Stimulated activated naive CD4-positive, alpha-beta T cell treated with Interleukin-2 at 50 U/mL for 16 hours (primary cell): ENCODE results near the gene GDPD5.

Experiments
- DNase-seq: peaks from one replicate; lab custom pipeline; 2025; lab: John Stamatoyannopoulos, UW

GDPD5 gene

GRCh38 chr11:75492181-75492820 lies 33.4 kb downstream of the GDPD5 start:
- peak; percentile 56 for DNase-seq

DNA sequence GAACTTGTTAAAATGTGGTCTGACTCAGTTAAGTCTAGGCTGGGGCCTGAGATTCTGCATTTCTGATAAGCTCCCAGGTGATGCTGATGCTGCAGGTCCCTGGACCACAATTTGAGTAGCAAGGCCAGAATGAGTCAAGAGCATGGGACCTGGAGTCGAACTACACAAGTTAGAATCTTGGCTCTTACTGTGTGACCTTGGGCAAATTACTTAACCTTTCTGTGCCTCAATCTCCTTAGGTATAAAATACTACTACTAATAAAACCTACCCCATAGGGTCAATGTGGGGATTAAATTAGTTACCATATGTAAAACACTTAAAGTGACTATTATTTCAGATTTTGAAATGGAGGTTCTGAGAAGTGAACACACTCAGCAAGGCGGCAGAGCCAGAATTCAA lies 34.3 kb downstream of the GDPD5 start:
- DNase-seq = no peak

DNA sequence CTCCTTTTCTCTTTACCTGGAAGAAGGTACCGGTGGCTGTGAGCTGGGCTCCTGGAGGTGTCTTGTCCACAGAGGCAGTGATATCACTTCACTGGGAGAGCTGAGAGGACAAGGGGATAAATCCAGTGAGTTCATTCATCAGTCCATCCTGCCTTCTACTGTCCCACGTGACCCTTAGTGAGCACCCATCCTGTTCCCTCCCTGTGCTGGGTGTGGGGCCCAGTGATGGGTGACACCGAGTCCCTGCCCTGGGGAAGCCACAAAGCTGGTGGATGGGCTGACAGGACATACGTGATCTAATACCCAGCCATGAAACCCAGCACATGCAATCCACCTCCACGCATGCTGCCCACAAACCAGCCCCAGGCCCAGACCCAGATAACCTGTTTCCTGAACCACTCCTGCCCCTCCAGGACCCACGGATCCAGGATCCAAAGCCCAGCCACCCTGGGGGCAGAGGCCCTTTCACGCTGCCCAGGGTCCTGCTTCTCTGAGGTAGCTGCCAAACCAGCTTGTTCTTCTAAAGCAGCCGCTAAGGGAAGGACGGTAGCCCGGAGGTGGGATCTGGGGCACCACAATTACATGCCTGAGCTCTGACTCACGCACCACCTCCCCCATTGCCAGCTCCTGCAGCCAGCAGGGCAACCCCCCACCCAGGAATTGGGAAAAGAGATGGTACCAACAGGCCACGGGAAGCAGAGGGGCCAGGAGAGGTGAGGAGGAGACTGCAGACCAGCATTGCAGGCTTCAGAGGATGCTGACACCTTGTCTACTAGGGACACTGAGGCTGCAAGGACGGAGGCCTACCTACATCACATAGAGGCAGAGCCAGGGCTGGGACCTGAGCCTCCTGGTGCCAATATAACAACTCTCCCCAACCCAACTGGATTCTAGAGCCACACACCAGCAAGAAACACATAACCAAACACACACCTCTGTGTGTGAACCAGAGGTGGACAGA lies 35.2 kb downstream of the GDPD5 start:
- no peak for DNase-seq

DNA sequence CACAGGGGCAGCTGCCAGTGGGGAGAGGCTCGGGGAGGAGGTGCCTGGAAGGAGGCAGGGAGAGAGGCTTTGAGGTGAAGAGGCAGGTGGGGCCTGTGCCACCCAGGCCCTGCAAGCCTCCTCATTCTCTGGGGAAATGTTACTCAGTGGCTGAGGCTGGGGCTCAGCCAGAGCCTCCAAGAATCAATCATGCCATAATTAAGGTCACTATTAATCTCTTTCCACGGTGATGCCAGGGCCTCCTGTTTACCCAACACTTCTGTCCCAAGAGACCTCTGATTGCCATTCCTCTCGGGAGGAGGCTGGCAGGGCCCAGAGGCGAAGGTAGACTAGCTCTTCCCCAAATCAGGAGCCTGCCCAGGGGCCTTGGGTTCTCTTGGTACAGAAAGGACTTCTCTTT lies 38.4 kb downstream of the GDPD5 start:
- DNase-seq = no peak

DNA sequence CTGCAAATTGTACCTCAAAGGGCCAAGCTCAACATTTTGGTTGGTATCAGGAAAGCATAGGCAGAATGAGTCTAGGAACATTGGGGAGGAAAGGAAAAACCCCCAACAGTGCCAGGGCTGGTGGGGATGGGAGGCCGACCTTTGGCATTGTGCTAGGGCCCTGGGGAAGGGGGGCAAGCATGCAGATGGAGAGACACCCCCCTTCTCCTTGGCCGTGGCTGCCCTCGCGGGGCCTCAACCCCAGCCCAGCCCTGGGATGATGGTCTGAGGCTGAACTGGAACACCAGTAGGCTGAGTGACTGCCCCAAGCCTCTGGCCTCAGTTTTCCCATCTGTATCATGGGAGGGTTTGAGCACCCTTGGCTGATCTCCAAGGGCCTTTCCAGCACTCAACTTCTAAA lies 40.0 kb downstream of the GDPD5 start:
- DNase-seq = no peak

DNA sequence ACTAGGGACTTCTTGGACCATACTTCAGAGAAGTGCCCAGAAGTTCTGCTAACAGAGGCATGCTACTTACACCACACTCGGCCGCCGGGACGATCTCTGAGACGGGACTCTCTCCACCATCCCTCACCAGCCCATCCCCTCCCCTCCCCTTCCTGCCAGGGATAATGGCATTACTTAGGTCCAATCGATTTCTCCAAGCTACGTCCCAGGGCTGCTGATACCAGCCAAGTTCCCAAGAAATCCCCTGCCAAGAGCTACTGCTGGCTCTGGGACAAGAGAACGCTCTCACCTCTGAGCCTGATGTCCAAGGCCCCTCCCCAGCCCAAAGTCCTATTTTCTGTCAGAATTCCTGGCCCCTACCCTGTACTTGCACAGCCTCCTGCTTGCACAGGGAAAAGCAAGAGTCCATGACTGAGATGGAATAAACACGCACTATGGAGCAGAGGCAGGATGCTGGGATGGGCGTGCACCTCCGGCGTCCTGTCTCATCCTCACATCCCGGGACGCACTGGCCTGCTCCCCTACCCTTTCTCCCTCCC lies 42.7 kb downstream of the GDPD5 start:
- no peak for DNase-seq

GRCh38 chr11:75481922-75482606 lies 43.7 kb downstream of the GDPD5 start:
- DNase-seq = no peak

DNA sequence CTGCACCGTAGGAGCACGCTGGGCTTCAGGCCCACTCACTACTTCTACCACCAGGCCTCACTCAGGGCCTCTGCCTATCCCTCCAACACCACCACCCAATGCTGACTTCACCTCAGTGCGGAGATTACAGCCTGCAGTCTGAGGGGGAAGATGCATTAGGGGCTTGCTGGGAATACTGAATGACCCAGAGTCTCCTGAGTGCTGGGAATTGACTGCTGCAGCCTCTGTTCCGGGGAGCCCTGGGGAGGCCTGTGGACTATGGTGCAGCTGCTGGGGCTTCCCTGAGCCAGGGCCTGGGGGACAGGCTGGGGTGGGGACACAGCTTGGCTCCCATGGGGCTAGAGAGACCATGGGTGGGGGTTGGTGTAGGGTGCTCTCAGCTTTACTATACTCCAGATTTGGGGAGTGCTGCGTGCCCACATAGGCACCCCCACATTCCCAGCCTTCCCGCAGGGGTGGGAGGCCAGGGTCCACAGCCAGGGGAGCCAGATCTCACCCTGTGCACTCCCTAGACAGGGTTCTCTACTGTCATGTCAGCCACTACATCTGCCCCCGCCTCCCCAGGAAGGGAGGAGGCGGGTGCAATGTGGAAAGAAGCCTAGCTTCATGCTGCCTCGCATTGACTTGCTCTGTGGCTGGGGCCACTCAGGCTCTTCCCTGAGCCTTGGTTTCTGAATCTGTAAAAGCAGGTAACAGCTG lies 44.4 kb downstream of the GDPD5 start:
- DNase-seq = no peak

- no peak for DNase-seq
These were observed 45.3 kb downstream of the GDPD5 start for GRCh38 chr11:75480185-75481175.

GRCh38 chr11:75479597-75480145 lies 46.1 kb downstream of the GDPD5 start:
- DNase-seq = no peak

- DNase-seq = no peak
These were observed 46.8 kb downstream of the GDPD5 start for GRCh38 chr11:75478783-75479596.

- DNase-seq = no peak
These were observed 48.2 kb downstream of the GDPD5 start for GRCh38 chr11:75477614-75477935.

DNA sequence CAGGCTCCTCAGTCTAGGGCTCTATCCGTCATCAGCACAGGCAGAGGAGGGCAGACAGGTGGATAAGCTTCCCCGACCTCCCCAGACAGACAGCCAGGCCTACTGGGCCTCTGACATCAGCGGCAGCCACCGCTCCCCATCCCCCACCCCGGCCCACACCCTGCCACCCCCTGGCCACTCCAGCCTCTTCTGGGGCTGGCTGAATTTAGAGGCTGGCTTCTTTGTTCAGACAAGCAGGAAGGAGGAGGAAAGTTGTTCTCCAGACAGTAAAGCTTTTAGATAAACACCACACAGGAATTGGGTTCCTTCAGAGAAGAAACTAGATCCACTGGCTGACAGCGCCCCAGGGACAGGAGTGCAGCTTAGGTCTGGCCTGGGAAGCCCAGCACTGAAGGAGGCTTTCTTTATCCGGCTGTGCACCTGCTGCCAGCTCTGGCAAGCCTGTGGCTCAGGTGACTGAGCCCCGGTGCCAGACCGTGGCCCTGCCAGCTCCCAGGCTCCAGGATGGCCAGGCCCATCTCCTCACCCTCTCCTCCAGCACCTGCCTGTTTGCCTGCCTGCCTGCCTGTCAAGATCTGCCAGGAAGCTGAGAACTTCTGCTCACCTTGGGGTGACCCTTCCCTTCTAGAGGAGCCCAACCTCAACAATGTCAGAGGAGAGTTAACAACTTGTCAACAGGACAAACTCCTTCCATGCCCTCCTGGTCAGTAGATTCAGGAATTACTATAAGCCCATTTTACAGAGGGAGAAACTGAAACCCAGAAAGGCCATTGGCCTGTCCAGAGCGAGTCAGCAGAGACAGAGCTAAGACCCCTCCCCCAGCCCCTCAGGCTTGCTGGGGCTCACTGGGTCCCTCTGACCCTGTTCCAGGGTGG lies 48.8 kb downstream of the GDPD5 start:
- DNase-seq = no peak

DNA sequence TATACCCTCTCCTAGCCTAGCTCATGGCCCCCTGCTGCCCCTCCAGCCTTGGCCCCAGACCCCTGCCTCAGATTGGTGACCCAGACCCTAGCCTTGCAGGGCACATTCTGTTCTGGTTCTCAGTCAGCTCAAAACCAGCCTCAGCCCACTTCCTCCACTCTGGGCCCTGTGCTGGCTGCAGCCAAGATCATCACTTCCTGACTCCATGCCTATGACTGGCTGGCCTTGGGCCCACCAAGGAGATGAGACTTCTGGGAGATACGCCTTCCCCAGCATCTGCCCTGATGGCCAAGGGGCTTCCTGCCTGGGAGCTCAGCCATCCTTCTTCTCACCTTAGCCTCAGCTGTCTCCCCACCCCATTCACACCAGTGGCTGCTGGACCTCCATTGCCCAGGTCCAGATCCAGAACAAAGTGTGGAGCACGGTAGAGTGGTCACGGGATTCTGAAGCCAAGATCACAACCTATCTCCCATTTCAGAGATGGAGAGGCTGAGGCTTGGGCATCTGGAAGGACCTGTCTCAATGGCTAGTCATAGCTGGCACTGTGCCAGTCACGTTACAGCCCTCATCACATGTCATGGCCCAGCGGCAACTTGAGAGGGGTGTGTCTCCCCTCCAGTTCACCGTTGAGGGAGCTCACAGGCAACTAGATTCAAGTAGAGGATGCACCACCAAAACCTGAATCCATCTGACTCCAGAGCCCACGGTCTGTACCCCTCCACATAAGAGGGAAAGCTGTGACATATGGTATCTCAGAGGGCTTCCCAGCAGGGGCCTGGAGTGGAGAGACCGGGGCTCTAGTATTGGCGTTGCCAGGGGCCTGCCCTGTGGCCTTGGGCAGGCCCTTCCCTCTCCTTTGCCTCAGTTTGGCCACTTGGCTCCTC lies 49.7 kb downstream of the GDPD5 start:
- no peak for DNase-seq

- DNase-seq = peak; percentile 40
These were observed 50.6 kb downstream of the GDPD5 start for GRCh38 chr11:75474878-75475766.

DNA sequence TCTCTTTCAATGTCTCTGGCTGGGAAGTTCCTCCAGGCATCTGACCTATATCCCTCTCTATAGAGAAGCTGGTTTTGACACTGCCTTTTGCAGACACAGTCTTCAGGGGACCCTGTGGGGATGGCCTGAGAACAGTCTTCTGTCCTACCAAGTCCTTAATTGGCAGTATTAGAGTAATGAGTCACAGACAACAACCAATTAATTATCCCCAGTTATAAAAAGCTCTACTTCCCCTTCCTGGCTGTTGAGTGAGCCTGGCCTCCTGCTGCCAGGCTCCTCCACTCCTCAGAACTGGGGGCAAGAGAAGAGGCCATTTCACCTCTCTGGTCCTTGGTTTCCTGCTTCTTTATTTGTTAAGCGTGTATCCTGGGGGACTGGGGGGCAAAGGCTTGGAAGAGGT lies 51.5 kb downstream of the GDPD5 start:
- no peak for DNase-seq

- DNase-seq = no peak
These were observed 52.1 kb downstream of the GDPD5 start for GRCh38 chr11:75473684-75474083.
